ENCODE results near the gene C12orf43. TPM values are rescaled to one million over a fixed set of nuclear protein-coding genes. Genes with fewer than 3 reads are reported as not detected.

Gene C12orf43
- total RNA-seq, 2 donors from 2014 or later: 13.7 to 17.8 TPM

DNA sequence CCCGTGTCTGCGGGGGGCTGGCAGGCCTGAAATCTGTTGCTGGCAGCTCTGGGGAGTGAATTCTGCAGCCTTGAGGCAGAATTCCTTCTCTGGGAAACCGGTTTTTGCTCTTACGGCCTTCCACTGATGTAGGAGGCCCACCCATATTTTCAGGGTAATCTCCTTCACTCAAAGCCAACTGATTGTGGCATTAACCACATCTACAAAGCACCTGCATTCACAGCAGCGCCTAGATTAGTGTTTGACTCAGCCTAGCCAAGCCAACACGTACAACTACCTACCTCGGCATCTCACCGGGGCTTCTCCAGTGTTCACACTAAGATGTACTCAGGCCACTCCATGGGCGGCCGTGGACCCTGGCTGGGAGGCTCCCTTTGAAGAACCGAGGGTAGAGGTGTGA, 15.8 kb downstream of the C12orf43 start:
- Mint-ChIP-seq H3K9me3 (peaks cover 0 to 1% of the 10 kb centered on the region in 2 donors), H3K4me3 (no peak overlapping the region)
- no peak for ATAC-seq (replicated peaks in 1 of 2)

DNA sequence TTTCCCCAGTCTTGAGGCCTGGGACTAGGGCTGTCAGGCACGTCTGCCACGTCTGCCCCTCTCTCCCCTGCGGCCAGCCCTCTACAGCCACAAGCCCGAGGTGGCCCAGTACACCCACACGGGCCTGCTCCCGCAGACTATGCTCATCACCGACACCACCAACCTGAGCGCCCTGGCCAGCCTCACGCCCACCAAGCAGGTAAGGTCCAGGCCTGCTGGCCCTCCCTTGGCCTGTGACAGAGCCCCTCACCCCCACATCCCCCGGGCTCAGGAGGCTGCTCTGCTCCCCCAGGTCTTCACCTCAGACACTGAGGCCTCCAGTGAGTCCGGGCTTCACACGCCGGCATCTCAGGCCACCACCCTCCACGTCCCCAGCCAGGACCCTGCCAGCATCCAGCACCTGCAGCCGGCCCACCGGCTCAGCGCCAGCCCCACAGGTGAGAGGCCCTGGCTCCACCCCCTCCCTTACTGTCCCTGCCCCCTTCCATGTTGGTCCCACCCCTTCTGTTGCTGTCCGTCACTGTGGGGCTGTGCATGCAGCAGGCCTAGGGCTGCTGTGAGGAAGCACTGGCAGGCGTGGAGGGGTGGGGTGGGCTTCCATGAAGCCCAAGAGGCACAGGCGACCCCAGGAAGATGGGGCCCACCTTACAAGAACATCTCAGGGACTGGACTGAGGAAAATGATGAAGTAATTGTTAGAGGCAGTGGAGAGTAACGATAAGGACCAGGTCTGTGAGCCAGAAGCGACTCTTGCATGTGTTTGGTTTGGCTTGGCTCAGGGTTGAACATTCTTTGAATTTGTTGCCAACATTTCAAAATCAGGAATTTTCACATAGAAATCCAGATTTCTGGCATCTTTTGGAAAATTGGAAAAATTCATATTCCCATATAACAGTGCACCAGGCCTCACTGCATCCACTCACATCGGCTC, 16.8 kb downstream of the C12orf43 start:
- ATAC-seq (replicated peaks in 1 of 2): no peak

More for the DNA sequence above, 15.8 kb downstream of the C12orf43 start:
- H3K36me3 Mint-ChIP-seq (ENCODE audit: insufficient read depth in 2 of 2): peaks cover 2 to 12% of the 10 kb centered on the region in 2 donors
- no peaks in the 10 kb centered on the region for H3K27me3 Mint-ChIP-seq (ENCODE audit: low read depth)
- DNase-seq: no peak
- no peak overlapping the region for H3K27ac Mint-ChIP-seq
- no peaks in the 10 kb centered on the region for H3K4me1 Mint-ChIP-seq (ENCODE audit: low read depth)

DNA sequence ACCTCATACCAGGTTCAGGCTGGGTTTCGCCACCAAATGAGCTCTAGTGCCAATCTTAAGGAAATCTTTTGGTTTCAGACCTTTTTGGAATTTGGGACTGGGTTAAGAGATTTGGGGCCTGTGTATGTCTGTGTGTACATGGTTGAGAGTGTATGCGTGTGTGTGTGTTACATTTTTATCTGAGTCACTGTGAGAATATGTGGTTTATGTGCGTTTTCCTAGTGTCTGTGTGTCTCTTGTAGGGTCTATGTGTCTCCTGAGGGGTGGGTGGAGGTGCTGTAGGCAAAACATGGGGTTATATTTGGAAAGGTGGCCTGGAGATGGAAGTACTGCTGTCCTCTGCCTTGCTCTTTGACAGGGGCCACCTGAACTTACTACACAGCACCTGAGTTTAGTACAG, 17.9 kb downstream of the C12orf43 start:
- Mint-ChIP-seq H3K27me3 (ENCODE audit: low read depth) (peaks cover 11% of the 10 kb centered on the region), H3K36me3 (ENCODE audit: insufficient read depth in 2 of 2) (peaks cover 0 to 2% of the 10 kb centered on the region in 2 donors), H3K9me3 (peaks cover 4% of the 10 kb centered on the region in 2 donors), H3K4me3 (no peak overlapping the region), H3K4me1 (ENCODE audit: low read depth) (no peaks in the 10 kb centered on the region), H3K27ac (no peak overlapping the region)
- ATAC-seq (replicated peaks in 1 of 2) (no peak), DNase-seq (no peak)

More for the DNA sequence above, 16.8 kb downstream of the C12orf43 start:
- Mint-ChIP-seq H3K4me3 (no peak overlapping the region), H3K4me1 (ENCODE audit: low read depth) (no peaks in the 10 kb centered on the region), H3K9me3 (peaks cover 4% of the 10 kb centered on the region in 2 donors), H3K27me3 (ENCODE audit: low read depth) (peaks cover 9% of the 10 kb centered on the region), H3K36me3 (ENCODE audit: insufficient read depth in 2 of 2) (peaks cover 0 to 6% of the 10 kb centered on the region in 2 donors), H3K27ac (no peak overlapping the region)
- DNase-seq: no peak

DNA sequence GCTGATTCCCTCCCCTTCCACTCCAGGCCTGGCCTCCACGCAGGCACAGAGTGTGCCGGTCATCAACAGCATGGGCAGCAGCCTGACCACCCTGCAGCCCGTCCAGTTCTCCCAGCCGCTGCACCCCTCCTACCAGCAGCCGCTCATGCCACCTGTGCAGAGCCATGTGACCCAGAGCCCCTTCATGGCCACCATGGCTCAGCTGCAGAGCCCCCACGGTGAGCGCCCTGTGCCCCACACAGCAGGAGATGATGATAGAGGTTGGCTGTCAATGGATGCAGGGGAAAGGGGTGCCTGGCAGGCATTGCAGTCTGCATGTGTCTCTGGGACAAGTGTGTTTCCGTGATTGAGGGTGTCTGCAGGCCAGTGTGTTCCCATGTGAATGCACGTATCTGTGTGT, 18.8 kb downstream of the C12orf43 start:
- H3K4me3 Mint-ChIP-seq: no peak overlapping the region

DNA sequence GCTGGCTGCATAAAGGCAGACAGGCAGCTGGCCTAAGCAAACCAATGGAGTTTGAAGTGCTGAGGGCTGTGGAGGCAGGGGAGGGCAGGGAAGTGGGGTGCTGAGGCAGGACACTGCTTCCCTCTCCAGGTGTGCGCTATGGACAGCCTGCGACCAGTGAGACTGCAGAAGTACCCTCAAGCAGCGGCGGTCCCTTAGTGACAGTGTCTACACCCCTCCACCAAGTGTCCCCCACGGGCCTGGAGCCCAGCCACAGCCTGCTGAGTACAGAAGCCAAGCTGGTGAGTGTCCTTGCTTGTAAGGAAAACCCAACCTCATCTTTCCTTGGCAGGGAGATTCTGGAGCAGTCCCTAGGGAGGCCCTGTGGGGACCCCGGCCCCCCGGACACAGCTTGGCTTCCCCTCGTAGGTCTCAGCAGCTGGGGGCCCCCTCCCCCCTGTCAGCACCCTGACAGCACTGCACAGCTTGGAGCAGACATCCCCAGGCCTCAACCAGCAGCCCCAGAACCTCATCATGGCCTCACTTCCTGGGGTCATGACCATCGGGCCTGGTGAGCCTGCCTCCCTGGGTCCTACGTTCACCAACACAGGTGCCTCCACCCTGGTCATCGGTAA, 20.0 kb downstream of the C12orf43 start:
- ATAC-seq (replicated peaks in 1 of 2) (no peak), DNase-seq (no peak)
- peaks cover 4% of the 10 kb centered on the region in 2 donors for H3K9me3 Mint-ChIP-seq
- H3K27me3 Mint-ChIP-seq (ENCODE audit: low read depth): peaks cover 11% of the 10 kb centered on the region
- H3K4me3 Mint-ChIP-seq: no peak overlapping the region
- H3K4me1 Mint-ChIP-seq (ENCODE audit: low read depth): no peaks in the 10 kb centered on the region
- H3K27ac Mint-ChIP-seq: no peak overlapping the region
- H3K36me3 Mint-ChIP-seq (ENCODE audit: insufficient read depth in 2 of 2): no peaks in the 10 kb centered on the region

More for the DNA sequence above, 18.8 kb downstream of the C12orf43 start:
- H3K36me3 Mint-ChIP-seq (ENCODE audit: insufficient read depth in 2 of 2): no peaks in the 10 kb centered on the region
- DNase-seq (no peak), ATAC-seq (replicated peaks in 1 of 2) (no peak)
- no peak overlapping the region for H3K27ac Mint-ChIP-seq
- H3K27me3 Mint-ChIP-seq (ENCODE audit: low read depth): peaks cover 11% of the 10 kb centered on the region
- H3K9me3 Mint-ChIP-seq: peaks cover 4% of the 10 kb centered on the region in 2 donors
- H3K4me1 Mint-ChIP-seq (ENCODE audit: low read depth): no peaks in the 10 kb centered on the region

DNA sequence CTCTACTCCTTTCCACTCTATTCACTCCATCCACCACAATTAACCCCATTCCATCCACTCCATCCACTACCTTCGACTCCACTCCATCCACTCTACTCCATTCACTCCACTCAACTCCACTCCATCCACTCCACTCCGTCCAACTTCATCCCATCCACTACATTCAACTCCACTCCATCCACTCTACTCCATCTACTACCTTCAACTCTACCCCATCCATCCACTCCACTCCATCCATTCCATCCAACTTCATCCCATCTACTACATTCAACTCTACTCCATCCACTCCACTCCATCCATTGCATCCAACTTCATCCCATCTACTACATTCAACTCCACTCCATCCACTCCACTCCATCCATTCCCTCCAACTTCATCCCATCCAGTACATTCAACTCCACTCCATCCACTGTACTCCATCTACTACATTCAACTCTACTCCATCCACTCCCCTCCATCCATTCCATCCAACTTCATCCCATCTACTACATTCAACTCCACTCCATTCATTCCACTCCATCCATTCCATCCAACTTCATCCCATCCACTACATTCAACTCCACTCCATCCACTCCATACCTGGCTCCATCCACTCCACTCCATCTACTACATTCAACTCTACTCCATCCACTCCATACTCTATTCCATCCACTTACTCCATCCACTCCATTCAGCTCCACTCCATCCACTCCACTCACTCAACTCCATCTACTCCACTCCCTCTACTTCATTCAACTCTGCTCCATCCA, 21.5 kb downstream of the C12orf43 start:
- Mint-ChIP-seq H3K27ac (no peak overlapping the region), H3K4me1 (ENCODE audit: low read depth) (no peaks in the 10 kb centered on the region), H3K36me3 (ENCODE audit: insufficient read depth in 2 of 2) (no peaks in the 10 kb centered on the region), H3K27me3 (ENCODE audit: low read depth) (peaks cover 11% of the 10 kb centered on the region), H3K9me3 (peaks cover 4% of the 10 kb centered on the region in 2 donors), H3K4me3 (no peak overlapping the region)
- ATAC-seq (replicated peaks in 1 of 2) (no peak), DNase-seq (no peak)

DNA sequence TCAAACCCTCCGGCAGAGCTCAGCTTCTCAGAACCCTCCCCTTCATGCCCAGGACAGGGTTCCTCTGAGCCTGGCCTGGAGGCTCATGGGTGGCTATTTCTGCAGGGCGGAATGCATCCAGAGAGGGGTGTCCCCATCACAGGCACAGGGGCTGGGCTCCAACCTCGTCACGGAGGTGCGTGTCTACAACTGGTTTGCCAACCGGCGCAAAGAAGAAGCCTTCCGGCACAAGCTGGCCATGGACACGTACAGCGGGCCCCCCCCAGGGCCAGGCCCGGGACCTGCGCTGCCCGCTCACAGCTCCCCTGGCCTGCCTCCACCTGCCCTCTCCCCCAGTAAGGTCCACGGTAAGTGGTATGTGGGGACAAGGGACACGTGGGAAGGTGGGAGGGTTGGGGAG, 22.2 kb downstream of the C12orf43 start:
- Mint-ChIP-seq H3K4me3 (no peak overlapping the region), H3K9me3 (peaks cover 4% of the 10 kb centered on the region in 2 donors), H3K27me3 (ENCODE audit: low read depth) (peaks cover 11% of the 10 kb centered on the region), H3K27ac (no peak overlapping the region), H3K36me3 (ENCODE audit: insufficient read depth in 2 of 2) (no peaks in the 10 kb centered on the region), H3K4me1 (ENCODE audit: low read depth) (no peaks in the 10 kb centered on the region)
- DNase-seq: no peak
- ATAC-seq (replicated peaks in 1 of 2): no peak

DNA sequence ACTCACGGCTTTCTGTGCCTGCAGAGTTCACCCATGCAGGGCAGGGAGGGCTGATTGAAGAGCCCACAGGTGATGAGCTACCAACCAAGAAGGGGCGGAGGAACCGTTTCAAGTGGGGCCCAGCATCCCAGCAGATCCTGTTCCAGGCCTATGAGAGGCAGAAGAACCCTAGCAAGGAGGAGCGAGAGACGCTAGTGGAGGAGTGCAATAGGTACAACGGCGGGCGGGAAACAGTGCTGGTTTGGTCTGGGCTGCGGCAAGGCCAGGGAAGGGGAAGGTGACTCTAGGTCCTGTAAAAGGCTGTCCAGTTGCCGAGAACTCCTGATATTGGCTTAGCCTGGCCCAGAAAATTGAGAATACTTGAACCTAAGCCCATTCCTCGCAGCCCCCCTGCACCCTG, 22.8 kb downstream of the C12orf43 start:
- H3K27me3 Mint-ChIP-seq (ENCODE audit: low read depth): peaks cover 11% of the 10 kb centered on the region
- no peak for DNase-seq
- no peak for ATAC-seq (replicated peaks in 1 of 2)
- H3K9me3 Mint-ChIP-seq: peaks cover 4% of the 10 kb centered on the region in 2 donors
- no peak overlapping the region for H3K27ac Mint-ChIP-seq
- no peaks in the 10 kb centered on the region for H3K36me3 Mint-ChIP-seq (ENCODE audit: insufficient read depth in 2 of 2)
- no peaks in the 10 kb centered on the region for H3K4me1 Mint-ChIP-seq (ENCODE audit: low read depth)
- no peak overlapping the region for H3K4me3 Mint-ChIP-seq

DNA sequence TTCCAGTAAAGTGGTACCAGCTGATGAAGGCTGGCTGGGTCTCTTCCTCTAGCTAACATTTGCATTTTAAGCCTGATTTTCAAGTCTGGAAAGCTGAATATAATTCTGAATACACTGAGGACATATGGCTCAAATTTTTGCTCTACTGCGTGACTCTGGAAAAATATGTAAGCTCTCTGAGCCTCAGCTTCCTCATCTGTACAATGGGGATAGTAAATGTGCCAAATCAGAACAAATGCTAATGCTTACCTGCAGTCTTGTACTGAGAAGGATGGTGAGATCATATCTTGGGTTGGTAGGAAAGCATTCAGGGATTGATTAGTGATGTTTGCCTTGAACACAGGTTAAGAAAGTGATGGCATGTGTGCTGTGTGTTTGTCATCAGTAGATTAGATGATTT, 23.3 kb downstream of the C12orf43 start:
- Mint-ChIP-seq H3K27ac (no peak overlapping the region), H3K27me3 (ENCODE audit: low read depth) (peaks cover 11% of the 10 kb centered on the region), H3K9me3 (peaks cover 6% of the 10 kb centered on the region in 2 donors), H3K36me3 (ENCODE audit: insufficient read depth in 2 of 2) (no peaks in the 10 kb centered on the region), H3K4me3 (no peak overlapping the region), H3K4me1 (ENCODE audit: low read depth) (no peaks in the 10 kb centered on the region)
- no peak for ATAC-seq (replicated peaks in 1 of 2)
- no peak for DNase-seq

DNA sequence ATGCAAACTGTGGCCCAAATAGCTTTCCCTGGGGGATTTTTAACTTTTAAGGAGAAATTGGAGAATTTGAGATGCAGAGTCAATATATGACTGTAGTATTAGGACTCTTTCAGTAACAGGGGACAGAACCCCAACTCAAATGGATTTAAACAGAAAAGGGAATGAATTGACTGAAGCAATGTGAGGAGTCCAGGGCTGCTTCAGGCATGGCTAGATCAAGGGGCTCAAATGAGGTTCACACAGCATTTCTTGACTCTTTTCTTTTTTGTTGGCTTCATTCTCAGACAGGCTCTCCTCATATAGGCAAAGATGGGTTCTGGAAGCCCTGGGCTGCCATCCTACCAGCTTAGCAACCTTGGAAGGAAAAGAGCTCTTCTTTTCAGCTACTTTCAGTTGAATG, 24.3 kb downstream of the C12orf43 start:
- no peak for ATAC-seq (replicated peaks in 1 of 2)
- Mint-ChIP-seq H3K36me3 (ENCODE audit: insufficient read depth in 2 of 2) (no peaks in the 10 kb centered on the region), H3K27me3 (ENCODE audit: low read depth) (peaks cover 11% of the 10 kb centered on the region), H3K4me3 (no peak overlapping the region), H3K27ac (no peak overlapping the region), H3K4me1 (ENCODE audit: low read depth) (no peaks in the 10 kb centered on the region), H3K9me3 (peaks cover 6% of the 10 kb centered on the region in 2 donors)
- no peak for DNase-seq

DNA sequence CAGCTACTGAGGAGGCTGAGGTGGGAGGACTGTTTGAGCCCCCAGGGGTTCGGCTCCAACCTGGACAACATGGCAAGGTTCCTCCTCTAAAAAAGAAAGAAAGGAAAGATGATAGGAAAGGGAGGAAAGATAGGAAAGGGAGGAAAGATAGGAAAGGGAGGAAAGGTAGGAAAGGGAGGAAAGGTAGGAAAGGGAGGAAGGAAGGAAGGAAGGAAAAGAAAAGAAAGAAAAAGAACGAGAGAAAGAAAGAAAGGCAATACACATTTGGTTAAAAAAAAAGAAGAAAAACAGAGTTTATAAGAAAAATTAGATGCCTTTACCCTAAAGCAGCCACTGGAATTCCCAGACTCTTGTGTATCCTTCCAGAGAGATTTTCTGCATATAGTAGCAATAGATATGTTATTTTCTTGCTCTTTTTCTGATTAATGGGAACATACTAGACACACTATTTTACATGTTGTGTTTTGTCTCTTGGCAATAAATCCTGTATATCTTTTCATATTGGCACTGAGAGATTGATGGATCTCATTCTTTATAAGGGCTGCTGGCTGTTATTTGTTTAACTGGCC, 25.7 kb downstream of the C12orf43 start:
- H3K4me1 Mint-ChIP-seq (ENCODE audit: low read depth): no peaks in the 10 kb centered on the region
- no peak overlapping the region for H3K27ac Mint-ChIP-seq
- no peak overlapping the region for H3K4me3 Mint-ChIP-seq
- no peaks in the 10 kb centered on the region for H3K36me3 Mint-ChIP-seq (ENCODE audit: insufficient read depth in 2 of 2)
- ATAC-seq (replicated peaks in 1 of 2) (no peak), DNase-seq (no peak)
- peaks cover 5 to 6% of the 10 kb centered on the region in 2 donors for H3K9me3 Mint-ChIP-seq
- peaks cover 11% of the 10 kb centered on the region for H3K27me3 Mint-ChIP-seq (ENCODE audit: low read depth)

DNA sequence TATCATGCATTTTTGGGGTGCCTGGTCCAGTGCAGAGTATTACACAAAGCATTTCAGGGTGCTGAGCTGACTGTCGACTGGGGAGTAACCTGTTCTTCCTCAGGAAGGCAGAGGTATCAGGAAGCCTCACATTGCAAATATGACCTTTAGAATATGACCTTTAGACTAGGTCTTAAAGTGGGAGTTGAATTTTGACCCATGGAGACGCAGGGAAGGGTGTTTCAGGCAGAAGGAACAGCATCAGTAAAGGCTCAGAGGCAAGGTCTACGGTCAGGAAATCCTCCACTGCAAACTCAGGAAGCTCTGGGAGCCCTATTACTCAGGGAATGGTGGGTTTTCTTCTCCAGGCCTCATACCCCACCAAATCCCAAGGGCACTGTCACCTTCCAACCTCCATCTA, 26.6 kb downstream of the C12orf43 start:
- no peak overlapping the region for H3K27ac Mint-ChIP-seq
- H3K36me3 Mint-ChIP-seq (ENCODE audit: insufficient read depth in 2 of 2): no peaks in the 10 kb centered on the region
- DNase-seq (no peak), ATAC-seq (replicated peaks in 1 of 2) (no peak)
- no peak overlapping the region for H3K4me3 Mint-ChIP-seq
- H3K9me3 Mint-ChIP-seq: peaks cover 2% of the 10 kb centered on the region in 2 donors
- H3K27me3 Mint-ChIP-seq (ENCODE audit: low read depth): peaks cover 5% of the 10 kb centered on the region
- no peaks in the 10 kb centered on the region for H3K4me1 Mint-ChIP-seq (ENCODE audit: low read depth)

DNA sequence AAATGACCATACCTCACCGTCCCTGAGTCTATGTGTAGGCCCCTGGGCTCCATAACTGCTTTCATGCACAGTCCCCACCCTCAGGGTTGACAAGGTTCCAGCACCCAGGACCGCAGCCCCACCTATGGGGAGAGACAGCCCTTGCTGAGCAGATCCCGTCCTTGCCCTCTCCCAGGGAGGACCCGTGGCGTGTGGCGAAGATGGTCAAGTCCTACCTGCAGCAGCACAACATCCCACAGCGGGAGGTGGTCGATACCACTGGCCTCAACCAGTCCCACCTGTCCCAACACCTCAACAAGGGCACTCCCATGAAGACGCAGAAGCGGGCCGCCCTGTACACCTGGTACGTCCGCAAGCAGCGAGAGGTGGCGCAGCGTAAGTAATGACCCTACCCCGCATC, 27.6 kb downstream of the C12orf43 start:
- no peak for ATAC-seq (replicated peaks in 1 of 2)
- no peak overlapping the region for H3K27ac Mint-ChIP-seq
- peaks cover 6% of the 10 kb centered on the region for H3K4me1 Mint-ChIP-seq (ENCODE audit: low read depth)
- DNase-seq: no peak
- H3K27me3 Mint-ChIP-seq (ENCODE audit: low read depth): no peaks in the 10 kb centered on the region
- peaks cover 2% of the 10 kb centered on the region in 2 donors for H3K9me3 Mint-ChIP-seq
- H3K4me3 Mint-ChIP-seq: no peak overlapping the region
- H3K36me3 Mint-ChIP-seq (ENCODE audit: insufficient read depth in 2 of 2): no peaks in the 10 kb centered on the region

All from activated T-cell treated with anti-CD3 and anti-CD28 coated beads, Interleukin-2, amount 50 U/mL, for 72 hours (primary cell).